H9 (cell line): ENCODE results near the gene DCAF15. TPM values are rescaled to one million over a fixed set of nuclear protein-coding genes. Genes with fewer than 3 reads are reported as not detected.

Experiments used
- DNase-seq: peaks from one replicate; pipeline ENCODE4 v3.0.0-alpha.2; 2017
- H2AFZ ChIP-seq: one replicate; pipeline ENCODE4 v1.6.1; 2013; ENCODE audit warnings: mild to moderate bottlenecking, low read length, control low read depth, moderate library complexity
- H2AK5ac ChIP-seq: 2 replicates; pipeline ENCODE4 v1.6.1; 2013; ENCODE audit warnings: low read length, control low read depth, mixed read lengths; ENCODE audit not compliant: insufficient read length
- H2BK120ac ChIP-seq: one replicate; pipeline ENCODE4 v1.6.1; 2013; ENCODE audit warnings: low read depth, mild to moderate bottlenecking, low read length, control low read depth, inconsistent platforms; ENCODE audit not compliant: poor library complexity, severe bottlenecking
- H2BK12ac ChIP-seq: 2 replicates; pipeline ENCODE4 v1.6.1; 2013; ENCODE audit warnings: low read length, control low read depth, mixed read lengths, low read depth; ENCODE audit not compliant: insufficient read length
- H2BK15ac ChIP-seq: 2 replicates; pipeline ENCODE4 v1.6.1; 2013; ENCODE audit warnings: low read depth, low read length, control low read depth
- H2BK20ac ChIP-seq: one replicate; pipeline ENCODE4 v1.6.1; 2013; ENCODE audit warnings: low read depth, mild to moderate bottlenecking, low read length, control low read depth, inconsistent platforms; ENCODE audit not compliant: poor library complexity, severe bottlenecking
- H2BK5ac ChIP-seq: 2 replicates; pipeline ENCODE4 v1.6.1; 2013; ENCODE audit warnings: low read length, control low read depth, mixed read lengths; ENCODE audit not compliant: insufficient read length
- H3K14ac ChIP-seq: 2 replicates; pipeline ENCODE4 v1.6.1; 2013; ENCODE audit warnings: low read length, control low read depth; ENCODE audit not compliant: insufficient read depth
- H3K18ac ChIP-seq: 2 replicates; pipeline ENCODE4 v1.6.1; 2013; ENCODE audit warnings: low read depth, mild to moderate bottlenecking, mixed read lengths, low read length, control low read depth; ENCODE audit not compliant: insufficient read length
- H3K23ac ChIP-seq: 2 replicates; pipeline ENCODE4 v1.6.1; 2013; ENCODE audit warnings: low read length, control low read depth, mixed read lengths, low read depth; ENCODE audit not compliant: insufficient read length
- H3K23me2 ChIP-seq: 2 replicates; pipeline ENCODE4 v1.6.1; 2013; ENCODE audit warnings: low read depth, mild to moderate bottlenecking, mixed read lengths, low read length, control low read depth; ENCODE audit not compliant: insufficient read length, poor library complexity, severe bottlenecking
- H3K27ac ChIP-seq: 2 replicates; pipeline ENCODE4 v1.5.1; 2013; ENCODE audit warnings: low read length, control low read depth, mixed read lengths, low read depth; ENCODE audit not compliant: insufficient read length
- H3K27me3 ChIP-seq: 2 replicates; pipeline ENCODE4 v1.6.1; 2013; ENCODE audit warnings: low read length, control low read depth, inconsistent platforms; ENCODE audit not compliant: insufficient read depth
- H3K4ac ChIP-seq: 2 replicates; pipeline ENCODE4 v1.6.1; 2013; ENCODE audit warnings: low read depth, mild to moderate bottlenecking, control low read depth, inconsistent platforms, low read length, moderate library complexity
- H3K4me1 ChIP-seq: 2 replicates; pipeline ENCODE4 v1.6.1; 2013; ENCODE audit warnings: low read length, control low read depth, inconsistent platforms; ENCODE audit not compliant: insufficient read depth
- H3K4me2 ChIP-seq: 2 replicates; pipeline ENCODE4 v1.6.1; 2013; ENCODE audit warnings: low read length, control low read depth, mixed read lengths; ENCODE audit not compliant: insufficient read length, insufficient read depth
- H3K56ac ChIP-seq: 2 replicates; pipeline ENCODE4 v1.6.1; 2013; ENCODE audit warnings: low read depth, mild to moderate bottlenecking, mixed read lengths, low read length, control low read depth; ENCODE audit not compliant: insufficient read length
- H3K79me1 ChIP-seq: 2 replicates; pipeline ENCODE4 v1.6.1; 2013; ENCODE audit warnings: low read depth, mild to moderate bottlenecking, moderate library complexity, low read length, control low read depth, inconsistent platforms; ENCODE audit not compliant: insufficient read depth, poor library complexity, severe bottlenecking
- H3K79me2 ChIP-seq: 2 replicates; pipeline ENCODE4 v1.6.1; 2013; ENCODE audit warnings: low read length, control low read depth, inconsistent platforms; ENCODE audit not compliant: insufficient read depth
- H3K9ac ChIP-seq: 2 replicates; pipeline ENCODE4 v1.6.1; 2013; ENCODE audit warnings: low read length, control low read depth, mixed read lengths; ENCODE audit not compliant: insufficient read length; ENCODE audit errors: extremely low read depth
- H3K9me3 ChIP-seq: one replicate; pipeline ENCODE4 v1.6.1; 2013; ENCODE audit warnings: low read depth, low read length, inconsistent platforms; ENCODE audit not compliant: control insufficient read depth
- H3T11ph ChIP-seq: one replicate; pipeline ENCODE4 v1.6.1; 2013; ENCODE audit warnings: mild to moderate bottlenecking, low read length, control low read depth, inconsistent platforms
- H4K20me1 ChIP-seq: one replicate; pipeline ENCODE4 v1.6.1; 2013; ENCODE audit not compliant: control insufficient read depth, insufficient read length, insufficient read depth
- H4K5ac ChIP-seq: 2 replicates; pipeline ENCODE4 v1.6.1; 2013; ENCODE audit warnings: low read depth, mild to moderate bottlenecking, mixed read lengths, low read length, control low read depth; ENCODE audit not compliant: insufficient read length
- H4K8ac ChIP-seq: replicated peaks from 2 replicates; pipeline ENCODE4 v1.6.1; 2013; ENCODE audit warnings: low read length, control low read depth, mixed read lengths, low read depth; ENCODE audit not compliant: insufficient read length
- H4K91ac ChIP-seq: 2 replicates; pipeline ENCODE4 v1.6.1; 2013; ENCODE audit warnings: low read depth, mild to moderate bottlenecking, moderate library complexity, mixed read lengths, low read length, control low read depth; ENCODE audit not compliant: insufficient read length
- H3K27ac Mint-ChIP-seq, 3 experiments: 2 replicates in 2 of 3; 3 replicates in 1 of 3; pipeline ENCODE4 v1.8.0; 2020 to 2021; ENCODE audit warnings: mixed read lengths in 3 of 3, mild to moderate bottlenecking in 1 of 3, moderate library complexity in 1 of 3
- H3K27me3 Mint-ChIP-seq: 2 replicates; pipeline ENCODE4 v1.8.0; 2021; ENCODE audit warnings: low read depth, mild to moderate bottlenecking, moderate library complexity, mixed read lengths
- H3K36me3 Mint-ChIP-seq, 3 experiments: 2 replicates in 2 of 3; 3 replicates in 1 of 3; pipeline ENCODE4 v1.8.0; 2020 to 2021; ENCODE audit warnings: low read depth in 3 of 3, mixed read lengths in 3 of 3; ENCODE audit not compliant: insufficient read depth in 1 of 3
- H3K4me1 Mint-ChIP-seq, 2 experiments: 2 replicates each; pipeline ENCODE4 v1.8.0; 2020; ENCODE audit warnings: mixed read lengths in 2 of 2
- H3K4me3 Mint-ChIP-seq, 2 experiments: 2 replicates in 1 of 2; 3 replicates in 1 of 2; pipeline ENCODE4 v1.8.0; 2020 to 2021; ENCODE audit warnings: mild to moderate bottlenecking in 2 of 2, mixed read lengths in 2 of 2, moderate library complexity in 1 of 2
- H3K9me3 Mint-ChIP-seq, 2 experiments: 2 replicates in 1 of 2; 3 replicates in 1 of 2; pipeline ENCODE4 v1.8.0; 2020; ENCODE audit warnings: mild to moderate bottlenecking in 2 of 2, mixed read lengths in 2 of 2, moderate library complexity in 1 of 2
- CTCF ChIP-seq: fragments of 200-600 bp; sonication (generic); conservative IDR thresholded peaks from 3 replicates; pipeline ENCODE4 v1.8.0; 2021; ENCODE audit warnings: antibody characterized with exemption, mild to moderate bottlenecking
- WGBS: extraction: QIAGEN DNeasy Blood & Tissue Kit; methylation state at CpG from one replicate; pipeline ENCODE4 v1.1.7; 2013; ENCODE audit warnings: missing lambda C conversion rate, low lambda C conversion rate, mixed read lengths; ENCODE audit not compliant: insufficient read length; ENCODE audit errors: extremely low coverage; 5-methylcytosine and 5-hydroxymethylcytosine counted together
- total RNA-seq: library from RNA; stranded (reverse); gene quantifications from 2 replicates; pipeline ENCODE4 v1.2.1, GENCODE V29; 2021

Gene DCAF15
- total RNA-seq, 1 experiment from 2014 or later: 82.5 TPM

GRCh38 chr19:13942023-13942684, 10.2 kb upstream of the DCAF15 start:
- DNase-seq: no peak
- no peak overlapping the region for H3K4ac ChIP-seq
- Mint-ChIP-seq H3K36me3 (no peaks in the 10 kb centered on the region; a peak in 1 of 7 replicates), H3K27me3 (peaks cover 10% of the 10 kb centered on the region), H3K4me3 (no peak overlapping the region), H3K4me1 (peaks cover 4 to 6% of the 10 kb centered on the region in 2 experiments), H3K27ac (no peak overlapping the region), H3K9me3 (peaks cover 0 to 3% of the 10 kb centered on the region in 2 experiments; a peak in 1 of 5 replicates)
- H3K27me3 ChIP-seq: no peaks in the 10 kb centered on the region
- H3K23me2 ChIP-seq: no peaks in the 10 kb centered on the region
- no peaks in the 10 kb centered on the region for H3K79me2 ChIP-seq
- H3K14ac ChIP-seq: no peak overlapping the region
- no peak overlapping the region for H2AFZ ChIP-seq
- H2BK5ac ChIP-seq: no peak overlapping the region
- no peaks in the 10 kb centered on the region for H3K9me3 ChIP-seq
- no peak overlapping the region for H3K4me2 ChIP-seq
- no peak overlapping the region for H2BK12ac ChIP-seq
- no peaks in the 10 kb centered on the region for H3K4me1 ChIP-seq
- no peak overlapping the region for H3K18ac ChIP-seq
- no CpG with 5 or more reads among the region's 1 CpG for WGBS
- H2BK20ac ChIP-seq: no peak overlapping the region
- H4K8ac ChIP-seq: no peak overlapping the region
- no peak overlapping the region for H4K91ac ChIP-seq
- H2AK5ac ChIP-seq: no peak overlapping the region
- H3K9ac ChIP-seq: no peak overlapping the region
- TF ChIP-seq CTCF: no peak
- no peak overlapping the region for H3K27ac ChIP-seq
- H3K23ac ChIP-seq: no peak overlapping the region
- no peak overlapping the region for H3K56ac ChIP-seq
- H3T11ph ChIP-seq: no peak overlapping the region
- no peaks in the 10 kb centered on the region for H3K79me1 ChIP-seq
- no peaks in the 10 kb centered on the region for H4K20me1 ChIP-seq
- H4K5ac ChIP-seq: no peak overlapping the region
- no peak overlapping the region for H2BK120ac ChIP-seq
- no peak overlapping the region for H2BK15ac ChIP-seq
